HepG2 (cell line): Measurements from ENCODE around the gene SRSF4. TPM values are rescaled to one million over a fixed set of nuclear protein-coding genes. Genes with fewer than 3 reads are reported as not detected.

Experiments used
- CREBL2 ChIP-seq: sonication (generic); formaldehyde crosslinking; IDR thresholded peaks from 2 replicates; pipeline ENCODE4 v1.8.1; 2023; ENCODE audit warnings: missing genetic modification reagents, mild to moderate bottlenecking, borderline replicate concordance
- FOXK1 ChIP-seq: sonication (generic); formaldehyde crosslinking; IDR thresholded peaks from 2 replicates; pipeline ENCODE4 v1.4.0; 2020; ENCODE audit warnings: low read depth, missing genetic modification reagents, borderline replicate concordance
- SMAD9 ChIP-seq: sonication (generic); formaldehyde crosslinking; IDR thresholded peaks from 2 replicates; pipeline ENCODE4 v1.5.1; 2020; ENCODE audit warnings: mild to moderate bottlenecking, missing genetic modification reagents
- SMARCC2 ChIP-seq: fragments of 450-650 bp; IDR thresholded peaks from 2 replicates; pipeline ENCODE4 v1.6.1; 2017; ENCODE audit warnings: antibody characterized with exemption, mild to moderate bottlenecking
- polyA plus RNA-seq, 8 experiments: library from polyadenylated mRNA; depleted of rRNA in 3 of 8; stranded (reverse) in 7 of 8; unstranded in 1 of 8; fragments of >200 nt; fragmentation: Illumina TruSeq in 4 of 8; extraction: Trizol in 4 of 8; gene quantifications; 2 replicates each; pipeline versions ENCODE4 v1.2.1 to v1.2.3, GENCODE V29; 2011 to 2016; ENCODE audit warnings: low read depth in 4 of 8, missing spikeins in 1 of 8, mixed read lengths in 1 of 8; ENCODE audit not compliant: insufficient read depth in 1 of 8
- total RNA-seq, 5 experiments: library from RNA; depleted of rRNA; stranded (reverse); fragments of >200 nt; fragmentation: Illumina TruSeq; extraction: Trizol; gene quantifications; 2 replicates each; pipeline ENCODE4 v1.2.3, GENCODE V29; 2016; ENCODE audit warnings: low read depth in 1 of 5
- TF ChIP-seq, protein P1 (sequence below): sonication (generic); formaldehyde crosslinking; IDR thresholded peaks from 2 replicates; pipeline ENCODE4 v1.4.0; 2020; ENCODE audit warnings: mild to moderate bottlenecking, missing genetic modification reagents
- TF ChIP-seq, protein P2 (sequence below): IDR thresholded peaks from 2 replicates; pipeline ENCODE4 v1.6.1; 2016

SRSF4 gene
- total and polyA plus RNA-seq, 2 of the 13 experiments (the other 11 are each of a cell fraction or from before 2014, with no cell fraction given) = 37.7 to 50.9 TPM

DNA sequence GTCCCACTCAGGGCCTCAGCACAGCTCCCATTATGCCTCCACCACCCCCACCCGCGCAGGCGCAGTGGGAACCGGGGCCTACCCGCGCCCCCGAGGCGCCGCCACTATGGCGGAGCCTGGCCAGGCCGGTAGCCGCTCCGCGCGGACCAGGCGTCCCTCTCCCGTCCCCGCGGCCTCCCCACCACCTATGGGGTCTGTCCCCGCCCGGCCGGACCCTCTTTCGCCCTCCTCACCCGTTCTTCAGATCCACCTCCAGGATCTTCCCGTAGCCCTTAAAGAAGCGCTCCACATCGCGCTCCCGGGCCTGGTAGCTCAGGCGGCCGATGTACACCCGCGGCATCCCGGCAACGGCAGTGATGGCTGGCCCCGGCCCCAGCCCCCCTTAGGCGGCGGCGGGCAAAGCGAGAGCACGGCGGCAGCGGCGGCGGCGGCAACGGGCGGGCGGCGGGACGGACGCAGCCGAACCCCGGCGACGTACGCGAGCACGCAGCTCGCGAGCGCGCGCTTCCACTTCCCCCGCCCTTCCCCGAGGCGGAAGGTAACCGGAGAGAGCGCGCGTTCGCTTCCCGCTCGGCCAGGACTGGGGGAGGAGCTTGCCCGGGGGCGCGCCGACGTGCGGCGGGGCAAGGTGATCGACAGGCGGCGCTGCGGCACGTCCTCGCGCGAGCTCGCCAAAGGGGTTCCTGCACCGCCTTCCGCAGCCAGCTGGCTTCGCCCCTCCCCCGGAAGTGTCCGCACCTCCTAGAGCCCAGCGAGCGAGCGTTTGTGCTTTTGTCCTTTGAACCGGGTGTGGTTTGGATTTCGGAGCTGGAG, at the start of gene SRSF4 (continued):
- TF ChIP-seq, protein P1, sequence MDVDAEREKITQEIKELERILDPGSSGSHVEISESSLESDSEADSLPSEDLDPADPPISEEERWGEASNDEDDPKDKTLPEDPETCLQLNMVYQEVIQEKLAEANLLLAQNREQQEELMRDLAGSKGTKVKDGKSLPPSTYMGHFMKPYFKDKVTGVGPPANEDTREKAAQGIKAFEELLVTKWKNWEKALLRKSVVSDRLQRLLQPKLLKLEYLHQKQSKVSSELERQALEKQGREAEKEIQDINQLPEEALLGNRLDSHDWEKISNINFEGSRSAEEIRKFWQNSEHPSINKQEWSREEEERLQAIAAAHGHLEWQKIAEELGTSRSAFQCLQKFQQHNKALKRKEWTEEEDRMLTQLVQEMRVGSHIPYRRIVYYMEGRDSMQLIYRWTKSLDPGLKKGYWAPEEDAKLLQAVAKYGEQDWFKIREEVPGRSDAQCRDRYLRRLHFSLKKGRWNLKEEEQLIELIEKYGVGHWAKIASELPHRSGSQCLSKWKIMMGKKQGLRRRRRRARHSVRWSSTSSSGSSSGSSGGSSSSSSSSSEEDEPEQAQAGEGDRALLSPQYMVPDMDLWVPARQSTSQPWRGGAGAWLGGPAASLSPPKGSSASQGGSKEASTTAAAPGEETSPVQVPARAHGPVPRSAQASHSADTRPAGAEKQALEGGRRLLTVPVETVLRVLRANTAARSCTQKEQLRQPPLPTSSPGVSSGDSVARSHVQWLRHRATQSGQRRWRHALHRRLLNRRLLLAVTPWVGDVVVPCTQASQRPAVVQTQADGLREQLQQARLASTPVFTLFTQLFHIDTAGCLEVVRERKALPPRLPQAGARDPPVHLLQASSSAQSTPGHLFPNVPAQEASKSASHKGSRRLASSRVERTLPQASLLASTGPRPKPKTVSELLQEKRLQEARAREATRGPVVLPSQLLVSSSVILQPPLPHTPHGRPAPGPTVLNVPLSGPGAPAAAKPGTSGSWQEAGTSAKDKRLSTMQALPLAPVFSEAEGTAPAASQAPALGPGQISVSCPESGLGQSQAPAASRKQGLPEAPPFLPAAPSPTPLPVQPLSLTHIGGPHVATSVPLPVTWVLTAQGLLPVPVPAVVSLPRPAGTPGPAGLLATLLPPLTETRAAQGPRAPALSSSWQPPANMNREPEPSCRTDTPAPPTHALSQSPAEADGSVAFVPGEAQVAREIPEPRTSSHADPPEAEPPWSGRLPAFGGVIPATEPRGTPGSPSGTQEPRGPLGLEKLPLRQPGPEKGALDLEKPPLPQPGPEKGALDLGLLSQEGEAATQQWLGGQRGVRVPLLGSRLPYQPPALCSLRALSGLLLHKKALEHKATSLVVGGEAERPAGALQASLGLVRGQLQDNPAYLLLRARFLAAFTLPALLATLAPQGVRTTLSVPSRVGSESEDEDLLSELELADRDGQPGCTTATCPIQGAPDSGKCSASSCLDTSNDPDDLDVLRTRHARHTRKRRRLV (CRISPR knock-in tag) = no peak
- 0 out of 2 replicates have a peak, but pooled peaks have one; percentile 40 for TF ChIP-seq CREBL2 (CRISPR knock-in tag)
- no peak for TF ChIP-seq SMAD9 (CRISPR knock-in tag)
- TF ChIP-seq, protein P2, sequence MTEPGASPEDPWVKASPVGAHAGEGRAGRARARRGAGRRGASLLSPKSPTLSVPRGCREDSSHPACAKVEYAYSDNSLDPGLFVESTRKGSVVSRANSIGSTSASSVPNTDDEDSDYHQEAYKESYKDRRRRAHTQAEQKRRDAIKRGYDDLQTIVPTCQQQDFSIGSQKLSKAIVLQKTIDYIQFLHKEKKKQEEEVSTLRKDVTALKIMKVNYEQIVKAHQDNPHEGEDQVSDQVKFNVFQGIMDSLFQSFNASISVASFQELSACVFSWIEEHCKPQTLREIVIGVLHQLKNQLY (CRISPR knock-in tag) = no peak; the same call in 1 of the 2 replicates
- TF ChIP-seq SMARCC2 = no peak
- peak; percentile 65; the same call in 1 of the 2 replicates for TF ChIP-seq FOXK1 (CRISPR knock-in tag)
